ENCODE measurements around the gene GRK5.
"Not testable (repeated sequence)": the region's sequence is repeated elsewhere in the genome, so short reads cannot be mapped to it uniquely, and the experiment has no call there.

The GRK5 gene

GRCh38 chr10:119245272-119245671 lies 37.9 kb downstream of the GRK5 start:
- intact Hi-C loops (cut with DNase I) = no loop called here
- no peak for DNase-seq

- intact Hi-C loops (cut with DNase I) = no loop called here
- DNase-seq = peak in 1 of 10 donors; percentile 48
These were observed 39.6 kb downstream of the GRK5 start for GRCh38 chr10:119246862-119247549.

GRCh38 chr10:119247550-119247894 lies 40.2 kb downstream of the GRK5 start:
- intact Hi-C loops (cut with DNase I) = no loop called here
- DNase-seq = peak in 1 of 10 donors; percentile 4

- peak in 1 of 10 donors; percentile 6 for DNase-seq
- intact Hi-C loops (cut with DNase I) = no loop called here
These were observed 40.8 kb downstream of the GRK5 start for GRCh38 chr10:119248184-119248583.

GRCh38 chr10:119248681-119249080 lies 41.3 kb downstream of the GRK5 start:
- no peak for DNase-seq
- intact Hi-C loops (cut with DNase I) = no loop called here

DNA sequence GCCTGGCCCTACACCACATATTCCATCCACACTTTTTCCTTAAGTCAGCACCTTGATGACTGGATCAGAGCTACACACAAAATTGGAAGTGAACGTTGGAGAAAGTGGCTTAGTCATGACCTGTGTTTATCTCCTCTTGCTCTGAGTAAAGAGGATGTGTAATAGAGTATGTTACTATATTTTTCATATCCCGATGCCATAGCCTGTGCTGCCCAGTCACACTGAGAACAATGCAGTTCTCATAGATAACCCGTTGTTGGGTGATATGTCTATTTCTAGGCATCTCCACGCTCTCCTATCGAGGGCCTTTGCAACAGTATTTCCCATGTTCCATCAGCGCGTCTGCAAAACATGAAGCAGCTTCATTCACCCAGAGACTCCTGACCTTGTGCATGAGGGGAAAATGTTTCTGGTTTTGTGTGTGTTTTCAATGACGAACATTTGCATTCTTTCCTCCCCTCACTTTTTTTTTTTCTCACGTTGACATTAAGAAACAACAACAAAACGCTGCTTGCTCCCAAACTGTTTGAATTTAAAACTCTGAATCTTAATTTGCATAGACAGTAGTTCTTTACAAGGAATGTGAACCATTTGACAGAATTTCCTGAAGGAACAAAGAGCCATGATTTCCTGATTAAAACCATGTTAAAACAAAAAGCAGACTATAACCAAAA lies 43.4 kb downstream of the GRK5 start:
- intact Hi-C loops (cut with DNase I) = no loop called here
- DNase-seq = peak in 1 of 10 donors; percentile 0

DNA sequence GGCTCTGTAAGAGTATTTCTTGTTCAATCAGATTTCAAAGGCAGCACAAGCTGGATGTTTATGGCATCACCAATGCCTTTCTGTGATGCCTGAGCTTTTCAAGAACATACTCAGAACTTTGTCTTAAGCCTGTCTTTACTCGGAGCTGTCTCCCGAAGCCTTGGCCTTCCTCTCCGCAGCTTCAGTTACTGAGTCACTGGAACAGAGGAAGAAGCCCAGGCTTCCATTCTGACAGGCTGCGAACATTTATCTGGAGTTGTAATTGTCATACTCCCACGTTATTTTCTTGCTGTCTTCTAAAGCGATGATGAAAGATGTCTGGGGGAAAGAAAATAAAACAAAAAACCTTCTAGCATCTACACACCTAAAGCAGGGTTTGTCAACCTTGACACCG lies 43.9 kb downstream of the GRK5 start:
- intact Hi-C loops (cut with DNase I) = no loop called here

DNA sequence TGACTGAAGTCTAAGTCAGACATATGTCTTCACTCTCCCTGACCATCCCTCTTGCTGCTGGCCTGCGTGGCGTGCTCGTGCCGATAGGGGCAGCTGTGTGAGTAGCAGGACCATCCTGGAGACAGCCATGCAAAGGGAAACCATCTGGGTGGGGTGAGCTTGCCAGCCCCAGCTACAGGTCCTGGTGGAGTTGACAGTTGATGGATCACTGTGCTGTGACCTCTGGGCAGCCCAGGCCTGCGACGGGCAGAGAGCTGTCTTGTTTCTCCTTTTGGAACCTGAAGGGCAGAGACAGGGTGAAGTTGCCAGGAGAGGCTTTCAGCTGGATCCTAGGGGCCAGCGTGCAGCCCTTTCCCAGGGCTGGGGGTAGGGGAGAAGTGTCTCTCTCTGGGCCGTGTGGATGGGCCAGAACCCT lies 44.7 kb downstream of the GRK5 start:
- intact Hi-C loops (cut with DNase I) = no loop called here
- peak in 1 of 10 donors; percentile 5 for DNase-seq

More for the DNA sequence above, 43.9 kb downstream of the GRK5 start:
- peak in 1 of 10 donors; percentile 63 for DNase-seq

- intact Hi-C loops (cut with DNase I) = no loop called here
- DNase-seq = no peak
These were observed 45.2 kb downstream of the GRK5 start for GRCh38 chr10:119252470-119253151.

DNA sequence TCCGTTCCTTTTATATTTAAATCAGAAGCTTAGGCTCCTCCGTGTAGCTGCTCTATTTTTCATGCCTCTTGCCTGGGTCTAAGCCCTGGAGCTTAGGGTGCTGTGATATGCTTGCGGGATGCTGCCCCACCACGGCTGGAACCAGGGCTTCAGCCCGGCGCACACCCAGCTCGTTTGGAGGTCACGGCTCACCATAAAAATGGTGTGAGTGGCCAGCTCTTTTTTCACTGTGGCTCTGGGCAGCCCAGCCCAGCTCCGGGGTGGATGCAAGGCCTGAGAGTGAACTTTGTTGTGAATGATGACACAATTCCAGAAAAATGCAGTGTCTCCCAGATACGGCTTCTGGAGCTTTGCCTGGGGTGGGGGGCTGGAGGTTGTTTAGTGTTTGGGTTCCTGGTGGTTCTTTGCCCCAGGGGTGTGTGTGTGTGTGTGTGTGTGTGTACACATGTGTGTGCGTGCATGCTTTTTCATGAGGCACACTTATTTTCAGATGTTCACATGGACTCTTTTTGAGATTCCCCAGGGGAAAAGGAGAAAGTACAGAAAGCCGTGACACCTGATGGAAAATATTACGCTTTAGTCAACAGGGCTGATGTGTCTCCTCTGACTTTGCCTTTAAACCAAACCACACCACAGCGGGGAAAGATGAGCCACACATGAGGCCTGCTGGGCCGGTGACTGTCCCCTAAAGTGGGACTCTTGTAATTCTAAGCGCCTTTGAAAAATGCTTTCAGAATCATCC lies 46.2 kb downstream of the GRK5 start:
- intact Hi-C loops (cut with DNase I) = no loop called here
- DNase-seq = no peak

DNA sequence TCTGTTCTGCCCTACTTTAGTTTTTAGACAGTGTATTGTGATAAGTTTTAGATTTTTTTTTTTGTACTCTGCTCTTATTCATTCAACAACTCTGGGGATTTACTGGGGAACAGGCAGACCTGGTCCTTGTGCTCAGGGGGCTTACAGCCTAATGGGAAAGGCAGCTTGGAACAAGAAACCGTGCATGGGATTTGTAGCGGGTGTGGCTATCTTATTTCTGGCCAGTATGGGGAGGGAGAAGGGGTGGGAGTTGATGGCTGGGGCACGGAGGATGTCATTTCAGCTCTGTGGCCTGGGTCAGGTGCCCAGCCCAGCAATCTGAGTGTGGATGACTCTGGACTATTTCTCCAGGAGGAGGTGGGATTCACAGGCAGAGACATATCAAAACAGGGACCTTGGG lies 47.0 kb downstream of the GRK5 start:
- no peak for DNase-seq
- intact Hi-C loops (cut with DNase I) = no loop called here

DNA sequence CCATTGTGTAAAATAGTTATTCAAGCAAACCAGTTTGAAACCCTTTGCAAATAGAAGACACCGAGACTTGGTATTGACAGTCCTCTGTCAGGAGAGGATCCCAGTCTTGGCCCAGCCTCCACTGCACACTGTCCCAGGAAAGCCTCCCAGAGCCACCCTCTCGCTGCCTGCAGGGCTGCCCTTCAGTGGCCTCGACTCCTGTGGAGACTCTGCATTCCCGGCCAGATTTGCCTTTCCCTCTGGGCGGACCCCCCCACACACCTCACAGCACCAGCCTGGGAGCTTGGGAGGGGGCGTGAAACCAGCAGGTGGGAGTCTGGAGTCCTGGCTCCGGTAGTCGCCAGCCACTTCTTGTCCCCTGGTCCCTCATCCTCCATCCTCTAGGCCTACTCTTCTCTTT lies 48.7 kb downstream of the GRK5 start:
- DNase-seq = peak in 2 of 10 donors; percentile 15 to 53
- intact Hi-C loops (cut with DNase I) = no loop called here

DNA sequence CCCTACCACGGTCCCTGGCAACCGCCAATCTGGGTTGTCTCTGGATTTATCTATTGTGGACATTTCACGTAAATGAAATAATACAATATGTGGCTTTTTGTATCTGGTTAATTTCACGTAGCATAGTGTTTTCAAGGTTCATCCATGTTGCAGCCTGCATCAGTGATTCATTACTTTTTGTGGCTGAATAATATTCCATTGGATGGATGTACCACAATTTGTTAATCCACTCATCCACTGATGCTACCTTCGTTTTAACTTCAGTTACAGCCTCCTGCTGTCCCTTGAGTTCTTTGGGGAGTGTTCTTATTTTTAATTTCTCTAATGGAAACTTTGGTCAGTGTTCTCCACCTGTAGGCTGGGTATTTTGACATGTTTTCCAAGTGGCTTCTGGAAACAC lies 49.5 kb downstream of the GRK5 start:
- peak in 1 of 10 donors; percentile 17 for DNase-seq
- intact Hi-C loops (cut with DNase I) = no loop called here

DNA sequence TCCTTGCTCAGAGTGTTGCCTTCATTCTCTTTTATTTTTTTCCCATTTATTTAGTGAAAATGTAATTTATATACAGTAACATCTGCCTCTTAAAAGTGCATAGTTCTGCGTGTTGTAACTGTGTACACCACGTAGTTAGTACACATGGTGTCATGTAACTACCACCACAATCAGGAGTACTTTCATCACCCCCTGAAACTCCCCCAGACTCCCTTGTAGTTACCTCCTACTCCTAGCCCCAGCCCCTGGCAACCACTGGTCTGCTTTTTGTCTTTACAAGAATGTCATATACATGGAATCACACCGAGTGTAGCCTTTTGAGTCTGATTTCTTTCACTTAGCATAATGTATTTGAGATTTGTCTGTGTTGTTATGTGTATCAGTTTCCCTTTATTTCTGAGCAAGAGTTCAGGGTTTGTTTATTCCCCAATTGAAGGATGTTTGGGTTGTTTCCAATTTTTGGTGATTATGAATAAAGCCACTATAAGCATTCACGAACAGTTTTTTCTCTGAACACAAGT lies 50.6 kb downstream of the GRK5 start:
- intact Hi-C loops (cut with DNase I) = no loop called here
- no peak for DNase-seq

- peak in 1 of 10 donors; percentile 6 for DNase-seq
- intact Hi-C loops (cut with DNase I) = no loop called here
These were observed 52.0 kb downstream of the GRK5 start for GRCh38 chr10:119259345-119259744.

DNA sequence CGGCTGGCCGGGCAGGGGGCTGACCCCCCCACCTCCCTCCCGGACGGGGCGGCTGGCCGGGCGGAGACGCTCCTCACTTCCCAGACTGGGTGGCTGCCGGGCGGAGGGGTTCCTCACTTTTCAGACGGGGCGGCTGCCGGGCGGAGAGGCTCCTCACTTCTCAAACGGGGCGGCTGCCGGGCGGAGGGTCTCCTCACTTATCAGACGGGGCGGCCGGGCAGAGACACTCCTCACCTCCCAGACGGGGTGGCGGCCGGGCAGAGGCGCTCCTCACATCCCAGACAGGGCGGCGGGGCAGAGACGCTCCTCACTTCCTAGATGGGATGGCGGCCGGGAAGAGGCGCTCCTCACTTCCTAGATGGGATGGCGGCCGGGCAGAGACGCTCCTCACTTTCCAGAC lies 53.6 kb downstream of the GRK5 start:
- intact Hi-C loops (cut with DNase I) = not testable (repeated sequence)
- peak in 2 of 10 donors; percentile 59 to 73 for DNase-seq

DNA sequence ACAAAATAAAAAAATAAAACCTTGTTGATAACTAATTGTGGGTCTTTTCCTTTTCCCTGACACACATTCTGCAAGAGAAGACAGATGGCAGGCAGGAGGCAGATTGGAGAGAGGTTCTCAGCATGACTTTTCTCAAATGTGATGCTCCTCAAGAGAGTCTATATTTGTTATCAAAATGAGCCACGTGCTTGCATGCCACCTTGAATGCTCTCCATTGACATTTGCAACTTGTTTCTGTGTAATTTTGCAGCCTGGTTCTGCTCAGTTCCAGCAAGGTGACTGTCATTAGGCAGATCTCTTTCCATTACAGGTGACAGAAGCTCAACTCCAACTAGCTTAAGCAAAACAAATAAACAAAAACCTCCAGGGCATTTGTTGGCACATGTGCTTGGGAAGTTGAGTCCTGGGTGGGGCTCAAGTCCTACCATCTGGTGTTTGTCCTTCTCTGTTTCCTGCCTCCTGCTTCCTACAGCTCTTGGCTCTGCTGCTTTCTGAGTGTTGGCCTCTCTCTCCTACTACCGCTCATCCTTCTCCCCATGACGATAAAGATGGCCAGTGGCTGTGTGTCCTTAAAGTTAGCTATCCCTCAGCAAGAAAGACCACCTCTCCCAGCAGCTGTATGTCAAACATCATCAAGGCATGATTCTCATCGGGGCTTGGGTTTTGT lies 56.7 kb downstream of the GRK5 start:
- peak in 3 of 10 donors; percentile 3 to 24 (median 8) for DNase-seq

DNA sequence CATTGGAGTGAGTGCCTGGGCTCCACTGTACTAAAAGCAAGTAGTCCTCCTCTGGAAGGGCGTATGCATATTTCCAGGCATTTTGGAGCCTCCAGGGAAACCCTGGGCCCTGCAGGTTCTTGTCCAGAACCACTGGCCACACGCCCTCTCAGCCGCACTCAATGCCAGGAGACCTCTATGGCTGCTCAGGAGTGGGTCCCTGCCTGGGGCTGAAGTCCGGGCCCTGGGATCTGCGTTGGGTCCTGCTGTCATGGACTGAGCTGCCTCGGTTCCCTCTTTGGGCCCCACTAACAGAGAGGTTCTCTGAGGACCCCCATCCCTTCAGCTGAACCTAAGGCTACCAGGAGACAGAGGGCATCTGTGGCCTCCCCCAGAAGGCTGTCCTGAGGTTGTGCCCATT lies 58.3 kb downstream of the GRK5 start:
- intact Hi-C loops (cut with DNase I) = no loop called here
- peak in 2 of 10 donors; percentile 61 to 65 for DNase-seq

More for the DNA sequence above, 56.7 kb downstream of the GRK5 start:
- intact Hi-C loops (cut with DNase I) = no loop called here

DNA sequence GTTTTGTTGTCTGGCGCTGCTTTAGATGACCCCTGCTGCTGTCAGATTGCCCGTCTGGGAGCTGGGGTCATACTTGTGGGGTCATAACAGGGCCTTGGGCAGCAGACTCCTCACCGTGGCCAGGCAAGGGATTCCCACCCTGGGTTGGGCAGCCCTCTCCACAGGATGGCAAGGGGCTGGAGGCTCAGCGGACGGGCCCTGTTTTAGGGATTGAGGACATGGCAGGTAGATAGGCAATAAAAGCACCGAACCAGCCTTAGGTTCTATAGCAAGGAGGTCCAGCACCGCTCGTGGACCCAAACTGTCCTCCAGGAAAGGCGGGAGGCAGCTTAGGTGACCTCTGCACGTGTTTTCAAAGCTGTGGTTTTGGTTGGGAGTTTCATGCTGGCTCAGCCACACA lies 60.0 kb downstream of the GRK5 start:
- peak in 3 of 10 donors; percentile 29 to 70 (median 51) for DNase-seq
- intact Hi-C loops (cut with DNase I) = no loop called here

DNA sequence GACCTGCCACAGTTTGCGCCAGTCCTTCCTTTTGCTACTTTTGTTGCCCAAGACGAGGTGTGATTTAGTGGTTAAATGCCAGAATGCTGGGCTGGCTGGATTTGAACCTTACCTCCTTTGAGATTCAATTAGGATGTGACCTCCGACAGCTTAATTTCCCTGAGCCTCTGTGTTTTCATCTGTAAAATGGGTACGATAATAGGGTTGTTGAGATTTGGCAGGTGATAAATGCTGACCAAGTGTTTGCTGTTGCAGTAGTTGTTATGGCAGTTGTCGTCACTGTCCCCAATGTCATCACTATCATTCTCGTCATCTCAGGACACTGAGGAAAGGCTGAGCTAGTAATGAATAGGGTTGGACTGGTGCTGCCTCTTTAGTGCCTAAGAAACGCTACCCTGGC lies 61.1 kb downstream of the GRK5 start:
- intact Hi-C loops (cut with DNase I) = no loop called here
- DNase-seq = no peak
